Hepatocyte (in vitro differentiated cells): ENCODE results near the gene NFXL1. TPM values are rescaled to one million over a fixed set of nuclear protein-coding genes. Genes with fewer than 3 reads are reported as not detected.
A peak's percentile ranks its signal among the peaks of the same experiment; 100 is the strongest.

Source experiments
- DNase-seq: peaks from one replicate; pipeline ENCODE4 v3.0.0-alpha.2; 2016; ENCODE audit warnings: low spot score
- H2AFZ ChIP-seq: fragments of 200-600 bp; sonication (generic); 2 replicates; pipeline ENCODE4 v1.6.0; 2016; ENCODE audit warnings: antibody characterized with exemption, mild to moderate bottlenecking
- H3K27ac ChIP-seq: fragments of 200-600 bp; sonication (generic); 2 replicates; pipeline ENCODE4 v1.5.1; 2016; ENCODE audit warnings: mild to moderate bottlenecking
- H3K27me3 ChIP-seq: fragments of 200-600 bp; sonication (generic); 2 replicates; pipeline ENCODE4 v1.6.1; 2016
- H3K36me3 ChIP-seq: fragments of 200-600 bp; sonication (generic); replicated peaks from 2 replicates; pipeline ENCODE4 v1.5.1; 2016; ENCODE audit warnings: low read depth; ENCODE audit not compliant: insufficient read depth
- H3K4me1 ChIP-seq: fragments of 200-600 bp; sonication (generic); 2 replicates; pipeline ENCODE4 v1.5.1; 2016; ENCODE audit warnings: mild to moderate bottlenecking, moderate library complexity; ENCODE audit not compliant: insufficient read depth
- H3K4me2 ChIP-seq: fragments of 200-600 bp; sonication (generic); 2 replicates; pipeline ENCODE4 v1.6.0; 2016
- H3K4me3 ChIP-seq: fragments of 200-600 bp; sonication (generic); 2 replicates; pipeline ENCODE4 v1.5.1; 2016; ENCODE audit warnings: mild to moderate bottlenecking
- H3K79me2 ChIP-seq: fragments of 200-600 bp; sonication (generic); 2 replicates; pipeline ENCODE4 v1.6.0; 2017; ENCODE audit warnings: mild to moderate bottlenecking
- H3K9me2 ChIP-seq: fragments of 200-600 bp; sonication (generic); replicated peaks from 2 replicates; pipeline ENCODE4 v1.6.0; 2017; ENCODE audit warnings: mild to moderate bottlenecking; ENCODE audit not compliant: insufficient read depth
- H3K9me3 ChIP-seq: fragments of 200-600 bp; sonication (generic); 2 replicates; pipeline ENCODE4 v1.5.1; 2016; ENCODE audit warnings: low read depth, mild to moderate bottlenecking
- H4K20me1 ChIP-seq: fragments of 200-600 bp; sonication (generic); 2 replicates; pipeline ENCODE4 v1.6.0; 2016; ENCODE audit warnings: mild to moderate bottlenecking; ENCODE audit not compliant: insufficient read depth, poor library complexity, severe bottlenecking
- EZH2 ChIP-seq: fragments of 200-600 bp; sonication (generic); IDR thresholded peaks from 2 replicates; pipeline ENCODE4 v1.6.1; 2016; ENCODE audit warnings: antibody characterized with exemption, mild to moderate bottlenecking, borderline replicate concordance
- EZH2phosphoT487 ChIP-seq: fragments of 200-600 bp; sonication (generic); IDR thresholded peaks from one replicate; pipeline ENCODE4 v1.6.1; 2018; ENCODE audit warnings: antibody characterized with exemption, mild to moderate bottlenecking, low read depth, moderate library complexity; ENCODE audit not compliant: unreplicated experiment, severe bottlenecking
- WGBS: methylation state at CpG from one replicate; pipeline ENCODE4 v1.1.6; 2016; ENCODE audit warnings: low lambda C conversion rate; ENCODE audit errors: missing lambda C conversion rate; 5-methylcytosine and 5-hydroxymethylcytosine counted together
- polyA plus RNA-seq: library from polyadenylated mRNA; unstranded; fragments of >200 nt; fragmentation: Nextera tagmentation; extraction: Ambion mirVana; gene quantifications from 2 replicates; pipeline ENCODE4 v1.2.1, GENCODE V29; 2016
- total RNA-seq: library from RNA; depleted of rRNA; stranded (reverse); fragments of >200 nt; gene quantifications from 2 replicates; pipeline ENCODE4 v1.2.3, GENCODE V29; 2014
- TF ChIP-seq, protein P1 (sequence below): fragments of 200-600 bp; sonication (generic); IDR thresholded peaks from 2 replicates; pipeline ENCODE4 v1.5.1; 2016; ENCODE audit warnings: antibody characterized with exemption, mild to moderate bottlenecking; ENCODE audit not compliant: poor library complexity

Gene NFXL1
- total and polyA plus RNA-seq, 2 experiments from 2014 or later, result 9.8 TPM

DNA sequence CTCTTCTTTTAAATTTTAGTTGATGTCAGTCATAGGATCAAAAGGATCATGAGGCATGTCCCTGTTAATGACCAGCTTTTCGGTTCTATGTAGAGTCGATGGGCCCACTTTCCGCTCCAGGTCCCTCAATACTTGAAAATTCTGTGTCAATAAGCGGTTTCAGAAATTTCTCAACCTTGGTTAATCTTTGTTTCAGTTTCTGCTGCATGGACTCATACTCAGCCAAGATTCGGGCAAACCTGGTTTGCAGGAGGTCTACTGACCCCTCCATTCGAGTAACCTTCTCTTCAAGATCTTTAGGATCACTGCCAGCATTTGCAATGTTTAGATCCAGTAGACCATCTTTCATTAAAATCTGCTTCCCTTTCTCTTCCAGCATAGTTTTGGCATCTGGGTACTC lies 22.0 kb upstream of the NFXL1 start:
- no peaks in the 10 kb centered on the region for H3K27me3 ChIP-seq
- H3K27ac ChIP-seq, result no peak overlapping the region
- H3K4me3 ChIP-seq, result no peak overlapping the region
- no peak for DNase-seq
- H3K9me2 ChIP-seq, result no peaks in the 10 kb centered on the region
- no peaks in the 10 kb centered on the region for H4K20me1 ChIP-seq
- H3K9me3 ChIP-seq, result no peaks in the 10 kb centered on the region
- no peak overlapping the region for H2AFZ ChIP-seq
- TF ChIP-seq, protein P1, sequence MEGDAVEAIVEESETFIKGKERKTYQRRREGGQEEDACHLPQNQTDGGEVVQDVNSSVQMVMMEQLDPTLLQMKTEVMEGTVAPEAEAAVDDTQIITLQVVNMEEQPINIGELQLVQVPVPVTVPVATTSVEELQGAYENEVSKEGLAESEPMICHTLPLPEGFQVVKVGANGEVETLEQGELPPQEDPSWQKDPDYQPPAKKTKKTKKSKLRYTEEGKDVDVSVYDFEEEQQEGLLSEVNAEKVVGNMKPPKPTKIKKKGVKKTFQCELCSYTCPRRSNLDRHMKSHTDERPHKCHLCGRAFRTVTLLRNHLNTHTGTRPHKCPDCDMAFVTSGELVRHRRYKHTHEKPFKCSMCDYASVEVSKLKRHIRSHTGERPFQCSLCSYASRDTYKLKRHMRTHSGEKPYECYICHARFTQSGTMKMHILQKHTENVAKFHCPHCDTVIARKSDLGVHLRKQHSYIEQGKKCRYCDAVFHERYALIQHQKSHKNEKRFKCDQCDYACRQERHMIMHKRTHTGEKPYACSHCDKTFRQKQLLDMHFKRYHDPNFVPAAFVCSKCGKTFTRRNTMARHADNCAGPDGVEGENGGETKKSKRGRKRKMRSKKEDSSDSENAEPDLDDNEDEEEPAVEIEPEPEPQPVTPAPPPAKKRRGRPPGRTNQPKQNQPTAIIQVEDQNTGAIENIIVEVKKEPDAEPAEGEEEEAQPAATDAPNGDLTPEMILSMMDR, result no peak
- no peak for TF ChIP-seq EZH2
- TF ChIP-seq EZH2phosphoT487, result no peak
- no peaks in the 10 kb centered on the region for H3K36me3 ChIP-seq
- no peak overlapping the region for H3K4me2 ChIP-seq
- 95% methylated on average over 6 of the region's 6 CpGs for WGBS
- no peaks in the 10 kb centered on the region for H3K4me1 ChIP-seq
- no peaks in the 10 kb centered on the region for H3K79me2 ChIP-seq

DNA sequence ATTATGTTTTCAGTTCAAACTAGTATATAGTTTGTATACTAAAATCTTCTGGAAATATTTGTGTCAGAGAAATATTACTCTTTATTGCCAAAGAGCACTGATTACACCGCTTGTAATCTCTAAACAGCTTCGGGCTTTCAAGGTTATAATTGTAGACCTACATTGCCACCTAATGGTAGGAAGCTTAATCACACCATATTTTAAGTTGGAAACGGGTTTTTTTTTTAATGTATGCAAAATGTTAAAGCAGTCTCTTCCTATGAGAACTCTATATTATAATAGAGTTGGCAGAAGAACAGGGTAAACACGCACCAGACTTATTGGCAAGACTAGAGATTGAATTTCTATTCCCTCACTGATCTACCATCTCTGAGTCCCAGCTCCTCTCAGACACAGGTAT lies 19.5 kb upstream of the NFXL1 start:
- no peaks in the 10 kb centered on the region for H3K4me1 ChIP-seq
- H3K9me3 ChIP-seq, result no peaks in the 10 kb centered on the region
- H4K20me1 ChIP-seq, result no peaks in the 10 kb centered on the region
- H3K4me3 ChIP-seq, result no peak overlapping the region
- no peaks in the 10 kb centered on the region for H3K9me2 ChIP-seq
- no peak overlapping the region for H3K4me2 ChIP-seq
- H3K36me3 ChIP-seq, result no peaks in the 10 kb centered on the region
- no peak overlapping the region for H3K27ac ChIP-seq
- TF ChIP-seq EZH2phosphoT487 (no peak), EZH2 (no peak)
- TF ChIP-seq, protein P1, result peak; percentile 81
- DNase-seq, result peak; percentile 58
- no peak overlapping the region for H2AFZ ChIP-seq
- no peaks in the 10 kb centered on the region for H3K79me2 ChIP-seq
- 4% methylated on average over 4 of the region's 4 CpGs for WGBS
- H3K27me3 ChIP-seq, result no peaks in the 10 kb centered on the region

- H4K20me1 ChIP-seq, result no peaks in the 10 kb centered on the region
- no peak overlapping the region for H2AFZ ChIP-seq
- no peaks in the 10 kb centered on the region for H3K27me3 ChIP-seq
- H3K4me2 ChIP-seq, result no peak overlapping the region
- TF ChIP-seq EZH2, result no peak
- TF ChIP-seq, protein P1, result no peak
- H3K27ac ChIP-seq, result no peak overlapping the region
- H3K9me2 ChIP-seq, result no peaks in the 10 kb centered on the region
- H3K4me3 ChIP-seq, result no peak overlapping the region
- WGBS, result 63% methylated on average over 2 of the region's 2 CpGs
- H3K79me2 ChIP-seq, result no peaks in the 10 kb centered on the region
- DNase-seq, result peak; percentile 48
- no peaks in the 10 kb centered on the region for H3K36me3 ChIP-seq
- H3K4me1 ChIP-seq, result no peaks in the 10 kb centered on the region
- no peaks in the 10 kb centered on the region for H3K9me3 ChIP-seq
Observed at GRCh38 chr4:47930971-47931804, 16.8 kb upstream of the NFXL1 start.
